ENCODE measurements around the gene HCST. TPM values are rescaled to one million over a fixed set of nuclear protein-coding genes. Genes with fewer than 3 reads are reported as not detected.
A peak's percentile ranks its signal among the peaks of the same experiment; 100 is the strongest.

HCST gene
- total and polyA plus RNA-seq, 12 donors = 1.7 to 22.8 (median 5.3) TPM

DNA sequence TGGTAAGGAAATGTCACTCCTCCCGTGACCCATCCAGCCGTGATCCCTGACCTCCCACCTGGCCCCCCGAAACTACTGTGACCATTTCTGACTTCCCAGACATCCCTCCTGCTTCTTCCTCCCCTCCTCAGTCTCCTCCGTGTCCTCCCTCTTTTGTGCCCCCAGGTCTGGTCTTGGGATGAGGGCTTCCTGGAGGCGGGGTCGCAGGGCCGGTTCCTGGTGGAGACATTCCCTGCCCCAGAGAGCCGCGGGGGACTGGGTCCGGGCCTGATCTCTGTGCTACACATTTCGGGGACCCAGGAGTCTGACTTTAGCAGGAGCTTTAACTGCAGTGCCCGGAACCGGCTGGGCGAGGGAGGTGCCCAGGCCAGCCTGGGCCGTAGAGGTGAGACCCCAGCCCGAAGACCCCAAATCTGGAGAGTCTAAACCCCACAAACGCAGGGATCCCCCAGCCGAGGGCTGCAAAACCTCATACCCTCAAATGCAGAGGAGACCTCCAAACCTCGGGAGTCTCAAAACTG, 40.6 kb upstream of the HCST start:
- Histone ChIP-seq H3K27ac (no peak overlapping the region), H3K4me3 (no peak overlapping the region), H3K4me1 (peaks cover 0 to 20% (median 3%) of the 10 kb centered on the region in 9 donors), H3K36me3 (no peaks in the 10 kb centered on the region), H3K9me3 (no peaks in the 10 kb centered on the region), H3K27me3 (peaks cover 11 to 81% (median 65%) of the 10 kb centered on the region in 7 donors)
- 50 to 53% methylated on average over 19 of the region's 19 CpGs for WGBS, 2 donors
- TF ChIP-seq, protein P1, sequence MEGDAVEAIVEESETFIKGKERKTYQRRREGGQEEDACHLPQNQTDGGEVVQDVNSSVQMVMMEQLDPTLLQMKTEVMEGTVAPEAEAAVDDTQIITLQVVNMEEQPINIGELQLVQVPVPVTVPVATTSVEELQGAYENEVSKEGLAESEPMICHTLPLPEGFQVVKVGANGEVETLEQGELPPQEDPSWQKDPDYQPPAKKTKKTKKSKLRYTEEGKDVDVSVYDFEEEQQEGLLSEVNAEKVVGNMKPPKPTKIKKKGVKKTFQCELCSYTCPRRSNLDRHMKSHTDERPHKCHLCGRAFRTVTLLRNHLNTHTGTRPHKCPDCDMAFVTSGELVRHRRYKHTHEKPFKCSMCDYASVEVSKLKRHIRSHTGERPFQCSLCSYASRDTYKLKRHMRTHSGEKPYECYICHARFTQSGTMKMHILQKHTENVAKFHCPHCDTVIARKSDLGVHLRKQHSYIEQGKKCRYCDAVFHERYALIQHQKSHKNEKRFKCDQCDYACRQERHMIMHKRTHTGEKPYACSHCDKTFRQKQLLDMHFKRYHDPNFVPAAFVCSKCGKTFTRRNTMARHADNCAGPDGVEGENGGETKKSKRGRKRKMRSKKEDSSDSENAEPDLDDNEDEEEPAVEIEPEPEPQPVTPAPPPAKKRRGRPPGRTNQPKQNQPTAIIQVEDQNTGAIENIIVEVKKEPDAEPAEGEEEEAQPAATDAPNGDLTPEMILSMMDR (IDR thresholded peaks at IDR 0.05) = no peak
- no peak for DNase-seq
- intact Hi-C loops (cut with DNase I) = no loop called here
- ATAC-seq = no peak

DNA sequence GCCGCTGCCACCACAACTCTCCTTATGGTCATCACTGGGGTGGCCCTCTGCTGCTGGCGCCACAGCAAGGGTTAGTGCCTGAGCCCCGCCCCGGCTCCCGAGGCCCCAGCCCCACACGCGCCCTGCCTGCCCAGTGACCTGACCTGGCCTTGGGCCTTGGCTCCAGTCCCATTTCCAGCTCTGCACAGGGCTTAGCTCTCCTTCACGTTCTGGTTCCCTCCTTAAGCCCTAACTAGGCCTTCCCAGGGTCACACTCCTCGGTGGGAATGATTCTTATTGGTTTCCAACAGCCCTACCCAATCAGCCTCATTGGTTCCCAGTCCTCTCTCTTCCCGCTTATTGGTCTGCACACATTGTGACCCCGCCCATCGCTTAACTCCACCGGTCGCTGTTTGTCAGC, 39.8 kb upstream of the HCST start:
- Histone ChIP-seq H3K4me1 (peaks cover 0 to 13% (median 0%) of the 10 kb centered on the region in 9 donors), H3K27ac (no peak overlapping the region), H3K9me3 (no peaks in the 10 kb centered on the region), H3K27me3 (peaks cover 8 to 74% (median 56%) of the 10 kb centered on the region in 7 donors), H3K36me3 (no peaks in the 10 kb centered on the region), H3K4me3 (no peak overlapping the region)
- no peak for DNase-seq
- peak in 1 of 8 donors; percentile 19 for ATAC-seq
- TF ChIP-seq, protein P1 (IDR thresholded peaks at IDR 0.05) = no peak
- intact Hi-C loops (cut with DNase I) = no loop called here
- 72 to 78% methylated on average over 14 of the region's 14 CpGs for WGBS, 2 donors

DNA sequence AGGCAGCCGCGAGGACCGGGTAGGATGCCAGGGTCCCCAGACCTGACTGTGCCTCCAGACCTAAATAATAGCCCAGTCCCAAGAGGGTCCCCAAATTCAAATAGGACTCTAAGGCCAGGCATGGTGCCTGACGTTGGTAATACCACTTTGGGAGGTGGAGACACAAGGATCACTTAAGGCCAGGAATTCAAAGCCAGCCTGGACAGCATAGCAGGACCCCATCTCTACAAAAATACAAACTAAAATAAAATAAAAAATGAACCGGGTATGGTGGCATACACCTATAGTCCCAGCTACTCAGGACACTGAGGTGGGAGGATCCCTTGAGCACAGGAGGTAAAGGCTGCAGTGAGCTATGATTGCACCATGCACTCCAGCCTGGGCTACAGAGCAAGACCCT, 39.3 kb upstream of the HCST start:
- no peak for DNase-seq
- ATAC-seq = no peak
- H3K4me1 ChIP-seq = peaks cover 0 to 16% (median 2%) of the 10 kb centered on the region in 9 donors
- no peaks in the 10 kb centered on the region for H3K9me3 ChIP-seq
- no peaks in the 10 kb centered on the region for H3K36me3 ChIP-seq
- no peak overlapping the region for H3K27ac ChIP-seq
- no peak overlapping the region for H3K4me3 ChIP-seq
- WGBS, 2 donors = 89 to 92% methylated on average over 5 of the region's 5 CpGs
- intact Hi-C loops (cut with DNase I) = no loop called here
- TF ChIP-seq, protein P1 (IDR thresholded peaks at IDR 0.05) = no peak
- H3K27me3 ChIP-seq = peaks cover 8 to 74% (median 52%) of the 10 kb centered on the region in 7 donors

DNA sequence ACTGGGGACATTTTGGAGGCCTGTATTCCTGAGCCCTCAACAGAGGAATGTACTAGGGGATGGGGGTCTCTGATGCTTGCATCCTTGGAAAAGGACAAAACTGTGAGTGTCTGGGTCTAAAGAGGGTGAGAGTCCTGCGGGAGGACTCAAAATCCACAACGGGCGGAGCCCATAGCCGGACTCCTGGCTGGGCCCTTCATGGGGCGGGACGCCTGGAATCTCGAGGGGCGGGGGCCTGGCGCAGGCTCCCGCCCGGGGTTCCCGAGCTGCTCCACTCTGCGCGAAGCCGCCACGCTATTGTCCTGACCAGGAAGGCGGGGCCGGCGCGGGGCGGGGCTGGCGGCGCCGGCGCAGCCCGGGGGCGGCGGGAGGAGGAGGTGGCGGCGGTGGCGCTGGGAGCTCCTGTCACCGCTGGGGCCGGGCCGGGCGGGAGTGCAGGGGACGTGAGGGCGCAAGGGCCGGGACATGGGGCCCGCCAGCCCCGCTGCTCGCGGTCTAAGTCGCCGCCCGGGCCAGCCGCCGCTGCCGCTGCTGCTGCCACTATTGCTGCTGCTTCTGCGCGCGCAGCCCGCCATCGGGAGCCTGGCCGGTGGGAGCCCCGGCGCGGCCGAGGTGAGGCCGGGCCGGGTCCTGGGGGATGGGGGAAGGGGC, 34.0 kb upstream of the HCST start, which contains the start of gene APLP1:
Gene APLP1, plus strand, starts transcription at position 403 of the 651 bp plus-strand sequence. Its CDS starts 63 bp downstream, at position 466.
- DNase-seq (peak; percentile 71 to 81), ATAC-seq (peak; percentile 86 to 96 (median 93))
- peak within 1 kb of the TSS in 9 of 10 donors; percentile 40 to 68 (median 56) for H3K4me3 ChIP-seq
- H3K27me3 ChIP-seq = peaks cover 0 to 56% (median 17%) of the 10 kb centered on the region in 7 donors
- no peaks in the 10 kb centered on the region for H3K36me3 ChIP-seq
- 1 to 2% methylated on average over 18 to 60 of the region's 60 CpGs for WGBS, 2 donors
- peaks cover 6 to 23% (median 20%) of the 10 kb centered on the region in 9 donors for H3K4me1 ChIP-seq
- peak within 1 kb of the TSS in 1 of 10 donors; percentile 12 for H3K27ac ChIP-seq
- H3K9me3 ChIP-seq = no peaks in the 10 kb centered on the region
- TF ChIP-seq, protein P1 (IDR thresholded peaks at IDR 0.05) = no peak
- intact Hi-C loops (cut with DNase I) = no loop called here

Data from heart right ventricle (tissue), 16 donors.